Activated CD4-positive, alpha-beta T cell treated with anti-CD3 and anti-CD28 coated beads for 48 hours (primary cell): ENCODE results near the gene EPSTI1.
"Not testable (repeated sequence)": the region's sequence is repeated elsewhere in the genome, so short reads cannot be mapped to it uniquely, and the experiment has no call there.

ENCODE experiments used
- DNase-seq: peaks from one replicate; pipeline ENCODE4 v3.0.0-alpha.2; 2020

EPSTI1 gene

DNA sequence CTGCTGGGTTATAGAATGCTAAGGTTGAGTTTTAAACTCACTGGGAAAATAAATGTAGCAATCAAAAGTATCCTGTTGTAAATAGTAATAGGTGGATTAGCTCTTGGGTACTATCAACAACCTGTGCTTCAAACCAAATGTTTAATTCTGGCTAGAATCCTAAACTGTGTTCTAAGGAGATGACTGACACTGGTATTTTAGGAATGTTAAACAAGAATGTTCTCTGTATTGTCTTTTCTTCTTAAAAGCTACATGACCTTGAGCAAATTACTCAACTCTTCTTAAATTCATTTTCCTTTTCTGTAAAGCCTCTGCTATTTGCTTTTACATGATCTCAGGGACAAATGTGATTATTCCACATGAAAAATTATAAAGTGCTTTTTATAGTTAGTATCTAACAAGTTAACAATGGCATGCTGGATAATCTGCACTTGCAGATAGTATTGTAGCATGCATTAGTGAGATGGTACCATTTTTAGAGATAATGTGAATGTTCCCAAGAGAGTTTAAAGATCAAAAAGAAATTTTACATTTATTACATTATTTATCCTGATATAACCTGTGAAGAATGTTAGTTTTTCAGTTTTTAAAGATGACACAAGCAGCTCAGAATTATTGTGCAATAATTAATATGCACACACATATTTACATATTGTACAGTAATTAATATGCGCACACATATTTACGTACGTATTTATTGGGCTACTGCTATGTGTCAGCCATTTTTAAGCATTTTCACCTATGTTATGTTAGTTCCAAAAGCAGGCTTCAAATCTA lies 13.6 kb upstream of the EPSTI1 start:
- DNase-seq: no peak

DNA sequence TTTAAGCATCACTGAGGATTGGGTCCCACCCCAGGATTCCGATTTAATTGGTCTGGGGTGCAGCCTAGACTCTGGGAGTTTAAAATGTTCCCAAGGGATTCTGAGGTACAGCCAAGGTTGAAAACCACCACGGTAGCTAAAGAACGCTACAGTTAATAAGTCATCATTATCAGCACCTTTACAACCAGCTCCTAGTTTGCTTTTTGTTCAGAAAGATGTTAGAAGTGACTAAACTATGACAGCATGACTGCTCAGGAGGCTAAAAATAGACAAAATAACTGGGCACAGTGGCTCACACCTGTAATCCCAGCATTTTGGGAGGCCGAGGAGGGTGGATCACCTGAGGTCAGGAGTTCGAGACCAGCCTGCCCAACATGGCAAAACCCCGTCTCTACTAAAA lies 11.7 kb upstream of the EPSTI1 start:
- DNase-seq: no peak

DNA sequence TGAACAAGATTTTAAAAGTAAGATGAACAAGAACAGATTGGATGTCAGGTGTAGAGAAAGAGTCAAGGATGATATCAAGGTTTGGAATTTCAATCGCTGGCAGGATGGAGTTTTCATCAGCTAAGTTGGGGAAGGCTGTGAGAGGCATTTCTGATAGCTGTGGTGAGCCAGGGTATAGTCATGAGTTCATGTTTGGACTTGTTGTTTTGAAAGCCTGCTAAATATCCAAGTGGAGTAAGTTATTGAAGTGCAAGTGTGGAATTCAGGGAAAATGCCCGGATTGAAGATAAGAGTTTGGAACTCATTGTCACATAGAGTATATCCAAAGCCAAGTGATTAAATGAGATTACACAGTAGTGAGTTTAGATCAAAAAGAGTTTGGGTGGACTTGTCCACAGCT lies 11.0 kb upstream of the EPSTI1 start:
- no peak for DNase-seq

DNA sequence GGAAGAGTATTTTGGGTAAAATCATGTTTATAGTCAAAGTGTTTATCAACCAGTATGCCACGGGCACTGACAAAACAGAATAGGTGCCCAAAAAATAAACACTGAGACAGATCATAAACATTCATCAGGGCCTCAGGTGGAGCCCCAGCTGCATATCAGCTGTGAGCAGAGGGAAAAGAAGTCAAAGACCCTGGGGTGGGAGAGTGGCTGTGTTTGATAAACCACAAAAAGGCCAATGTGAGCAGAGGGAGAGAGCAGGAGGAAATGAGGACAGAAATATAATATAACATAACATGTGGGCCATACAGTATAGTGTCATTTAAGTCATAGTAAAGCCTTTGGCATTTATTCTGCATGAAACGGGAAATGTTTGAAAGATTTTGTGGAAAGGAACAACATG lies 10.0 kb upstream of the EPSTI1 start:
- DNase-seq: no peak

DNA sequence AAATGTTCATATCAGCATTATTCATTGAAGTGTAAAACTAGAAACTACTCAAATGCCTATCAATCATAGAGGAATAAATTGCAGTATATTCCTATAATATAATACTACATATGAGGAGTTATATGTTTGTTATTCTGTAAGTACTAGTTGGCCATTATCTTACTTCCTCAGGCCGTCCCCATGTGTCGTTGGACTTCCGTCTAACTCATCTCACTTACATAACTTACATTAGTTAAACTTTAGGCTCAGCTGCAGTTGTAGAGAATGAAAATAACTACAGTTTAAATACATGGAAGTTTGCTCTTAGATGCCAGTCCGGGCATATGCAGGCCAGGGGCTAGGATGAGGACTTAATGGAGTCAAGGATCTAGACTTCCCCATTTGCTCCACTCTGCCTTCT lies 8.6 kb upstream of the EPSTI1 start:
- DNase-seq: no peak

DNA sequence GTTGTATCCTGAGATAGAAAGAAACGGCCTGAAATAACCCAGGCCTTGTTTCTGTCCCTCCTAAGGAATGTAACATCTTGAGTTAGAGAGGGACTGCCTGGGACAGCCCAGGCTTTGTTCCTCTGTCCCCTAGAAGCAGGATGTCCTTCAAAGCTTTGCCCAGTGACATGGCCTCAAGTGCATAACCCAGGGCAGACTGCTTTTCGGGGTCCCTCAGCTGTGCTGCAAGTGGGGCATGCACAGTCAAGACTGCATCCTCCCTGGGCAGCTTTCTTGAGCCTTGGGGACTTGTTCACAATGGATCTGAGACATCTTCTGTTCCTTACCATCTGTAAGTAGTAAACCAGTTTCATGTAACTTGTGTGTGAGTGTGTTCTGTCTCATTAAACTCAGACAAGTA lies 7.5 kb upstream of the EPSTI1 start:
- DNase-seq: no peak

DNA sequence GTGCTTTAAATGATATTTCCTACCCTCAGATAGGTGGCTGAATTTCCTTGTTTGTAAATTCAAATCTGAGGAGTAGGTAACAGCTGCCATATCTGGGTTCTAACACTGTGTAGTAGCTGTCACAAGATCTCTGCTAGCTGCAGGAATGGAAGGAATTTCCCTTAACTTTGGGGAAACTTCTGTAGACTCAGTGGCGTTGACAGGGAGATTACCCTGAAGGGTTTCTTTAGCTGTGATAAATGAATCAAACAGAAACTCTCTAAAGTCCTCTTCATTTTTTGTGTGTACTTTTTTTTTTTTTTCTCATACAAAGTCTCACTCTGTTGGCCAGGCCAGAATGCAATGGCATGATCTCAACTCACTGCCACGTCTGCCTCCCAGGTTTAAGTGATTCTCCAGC lies 5.3 kb upstream of the EPSTI1 start:
- DNase-seq: no peak

DNA sequence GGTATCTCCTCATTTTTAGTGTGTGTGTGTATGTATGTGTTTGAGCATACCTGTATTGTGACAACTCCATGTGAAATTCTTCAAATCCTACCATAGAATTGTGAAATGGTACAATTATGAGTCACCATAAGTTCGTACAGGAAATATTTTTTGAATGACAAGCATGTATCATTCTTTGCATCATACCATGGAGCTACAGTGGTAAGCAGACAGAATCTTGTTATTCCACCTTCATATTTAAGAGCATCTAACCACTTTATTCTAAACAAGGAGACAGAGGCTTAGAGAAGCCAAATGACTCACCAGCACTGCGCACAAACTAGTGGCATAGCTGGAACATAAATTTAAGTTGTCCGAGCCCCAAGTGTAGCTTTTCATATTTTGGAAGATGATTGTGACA lies 4.5 kb upstream of the EPSTI1 start:
- peak; percentile 11 for DNase-seq

DNA sequence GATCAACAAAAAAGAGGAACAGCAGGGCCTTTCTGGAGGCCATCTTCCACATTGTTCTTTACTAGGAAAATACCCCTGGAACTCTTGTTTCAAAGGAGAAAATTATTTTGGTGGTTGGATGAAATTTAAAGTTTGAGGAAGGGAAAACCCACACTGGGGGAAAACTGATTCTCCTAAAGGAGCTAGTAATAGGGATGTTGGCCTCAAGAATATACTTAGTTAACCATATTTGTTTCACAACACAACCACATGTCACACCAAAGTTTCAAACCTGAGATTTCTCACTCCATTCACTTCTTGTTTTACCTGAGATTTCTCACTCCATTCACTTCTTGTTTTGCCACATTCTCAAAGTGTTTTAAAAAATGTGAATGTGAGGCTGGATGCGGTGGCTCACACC lies 2.8 kb upstream of the EPSTI1 start:
- DNase-seq: no peak

DNA sequence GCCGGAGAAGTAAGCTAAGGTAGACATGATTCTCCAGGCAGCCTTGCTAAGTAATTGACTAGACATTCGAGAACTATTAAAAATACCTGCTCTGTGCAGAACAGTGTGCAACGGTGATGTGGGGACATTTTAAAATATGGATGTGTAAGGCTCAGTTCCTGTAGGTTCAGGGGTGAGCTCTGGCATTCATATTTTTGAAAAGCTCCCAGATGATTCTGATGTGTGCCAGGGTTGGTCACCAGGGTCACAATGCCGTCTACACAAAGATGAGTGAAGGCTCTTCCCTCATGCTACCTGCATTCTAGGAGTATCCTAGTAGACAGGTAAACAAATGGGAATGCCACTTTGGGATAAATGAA lies 702 bp upstream of the EPSTI1 start:
- peak; percentile 18 for DNase-seq

DNA sequence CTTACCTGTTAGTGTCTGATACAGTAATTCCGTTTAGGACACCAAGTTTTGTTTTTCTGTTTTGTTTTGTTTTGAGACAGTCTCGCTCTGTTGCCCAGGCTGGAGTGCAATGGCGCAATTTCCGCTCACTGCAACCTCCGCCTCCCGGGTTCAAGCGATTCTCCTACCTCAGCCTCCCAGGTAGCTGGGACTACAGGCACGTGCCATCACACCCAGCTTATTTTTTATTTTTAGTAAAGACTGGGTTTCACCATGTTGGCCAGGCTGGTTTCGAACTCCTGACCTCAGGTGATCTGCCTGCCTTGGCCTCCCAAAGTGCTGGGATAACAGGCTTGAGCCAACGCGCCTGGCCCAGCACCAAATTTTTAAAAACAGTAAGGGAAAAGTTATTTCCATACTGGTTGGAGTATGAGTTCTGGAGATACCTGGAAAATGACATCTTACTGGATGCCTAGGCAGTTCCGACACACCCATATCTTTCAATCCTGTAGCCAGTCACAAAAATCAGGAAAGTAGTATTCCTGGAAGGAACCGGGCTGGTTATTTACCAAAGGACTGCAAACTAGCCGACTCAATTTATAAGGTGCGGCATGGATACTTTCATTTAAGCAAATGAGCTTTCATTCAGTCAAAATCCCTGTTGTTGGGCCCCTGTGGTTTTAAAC lies 676 bp downstream of the EPSTI1 start:
- DNase-seq: not testable (repeated sequence)

DNA sequence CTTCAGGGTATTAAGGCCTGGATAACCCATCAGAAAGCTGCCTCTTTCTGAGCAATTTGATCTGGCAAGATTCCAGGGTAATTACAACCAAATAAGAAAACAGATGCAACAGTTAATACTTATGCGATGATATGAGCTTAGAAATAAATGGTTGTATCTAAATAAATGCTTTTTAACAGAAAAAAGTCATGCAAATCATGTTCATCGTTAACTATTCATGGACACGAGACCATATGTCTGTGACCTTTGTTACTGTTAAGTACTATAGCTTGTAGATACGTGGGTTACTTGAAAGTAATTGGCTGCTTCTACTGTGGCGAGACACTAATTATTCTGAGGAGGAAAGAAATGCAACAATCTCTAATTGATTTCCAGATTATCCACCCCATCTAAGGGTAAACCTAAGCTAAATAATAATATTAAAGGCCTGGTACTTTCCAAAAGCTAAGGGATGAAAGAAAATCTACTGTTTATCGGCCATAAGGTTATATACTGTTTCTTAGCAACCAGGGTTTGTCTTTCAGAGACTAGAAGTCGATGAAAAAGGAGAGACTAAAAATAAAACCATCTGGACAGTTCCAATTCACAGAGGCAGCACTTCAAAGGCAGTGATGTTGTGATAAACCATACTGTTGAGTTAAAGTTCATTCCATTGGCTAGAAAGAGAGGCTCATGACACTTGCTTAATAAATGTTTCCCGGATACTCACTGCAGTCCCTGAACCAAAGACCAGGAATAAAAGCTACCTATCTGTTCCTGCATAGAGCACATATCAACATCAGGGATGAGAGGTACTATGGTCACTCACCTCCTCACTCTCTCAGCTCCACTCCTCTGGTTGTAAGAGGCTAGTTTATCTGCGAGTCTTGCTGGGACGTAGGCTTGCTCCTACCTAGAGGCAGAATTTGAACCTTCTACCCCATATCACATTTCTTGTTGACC lies 1.5 kb downstream of the EPSTI1 start:
- DNase-seq: no peak

DNA sequence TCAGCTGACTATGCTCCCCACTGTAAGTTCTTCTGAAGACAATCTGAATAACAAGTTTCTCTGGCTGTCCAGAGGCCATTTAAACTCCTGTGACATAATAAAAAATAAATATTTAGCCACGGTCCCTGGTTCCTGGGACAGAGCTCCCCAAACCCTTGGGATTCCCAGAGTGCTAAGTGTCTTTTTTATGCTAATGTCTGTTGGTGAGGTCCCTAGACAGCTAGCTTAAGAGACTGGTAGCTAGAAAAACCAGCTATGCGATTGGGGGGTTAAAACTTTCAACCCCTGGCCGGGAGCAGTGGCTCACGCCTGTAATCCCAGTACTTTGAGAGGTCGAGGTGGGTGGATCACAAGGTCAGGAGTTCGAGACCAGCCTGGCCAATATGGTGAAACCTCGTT lies 5.9 kb downstream of the EPSTI1 start:
- DNase-seq: no peak

DNA sequence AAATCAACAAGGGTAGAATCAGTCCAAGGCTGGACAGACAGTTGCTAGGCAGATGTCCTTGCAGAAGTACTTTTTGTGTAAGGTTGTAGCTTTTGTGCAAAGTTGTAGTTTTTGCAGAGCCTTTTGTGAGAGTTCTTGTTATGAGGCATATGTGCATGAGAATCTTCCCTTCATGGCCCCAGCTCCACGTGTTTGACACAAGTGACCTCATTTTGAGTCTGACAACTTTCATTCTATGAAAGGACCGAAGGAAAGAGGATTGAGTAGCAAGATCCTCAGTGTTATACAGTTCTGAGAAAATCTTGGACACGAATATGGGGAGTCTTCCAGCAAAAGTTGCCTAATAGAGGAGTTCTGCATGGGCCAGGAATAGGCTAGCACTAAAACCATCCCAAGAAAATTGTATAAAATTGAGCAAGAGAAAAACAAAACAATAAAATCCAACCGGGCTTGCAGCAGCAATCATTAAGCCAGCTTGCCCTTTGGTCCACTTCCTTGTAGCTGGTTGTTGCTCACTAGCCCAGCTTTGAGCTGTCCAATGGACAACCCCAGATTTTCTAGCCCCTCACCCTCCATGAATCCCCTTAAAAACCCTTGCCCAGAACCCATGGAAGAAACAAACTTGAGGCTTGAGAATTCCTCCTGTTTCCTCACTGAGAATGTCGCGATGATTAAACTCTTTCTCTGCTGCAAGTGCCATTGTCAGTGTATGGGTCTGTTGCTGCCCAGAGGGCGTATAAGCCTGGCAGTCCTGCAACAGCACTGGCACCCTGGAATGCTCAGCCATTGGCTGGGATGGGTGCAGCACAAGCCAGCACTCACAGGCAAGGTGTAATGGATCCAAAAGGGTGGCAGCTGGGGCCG lies 6.5 kb downstream of the EPSTI1 start:
- no peak for DNase-seq

DNA sequence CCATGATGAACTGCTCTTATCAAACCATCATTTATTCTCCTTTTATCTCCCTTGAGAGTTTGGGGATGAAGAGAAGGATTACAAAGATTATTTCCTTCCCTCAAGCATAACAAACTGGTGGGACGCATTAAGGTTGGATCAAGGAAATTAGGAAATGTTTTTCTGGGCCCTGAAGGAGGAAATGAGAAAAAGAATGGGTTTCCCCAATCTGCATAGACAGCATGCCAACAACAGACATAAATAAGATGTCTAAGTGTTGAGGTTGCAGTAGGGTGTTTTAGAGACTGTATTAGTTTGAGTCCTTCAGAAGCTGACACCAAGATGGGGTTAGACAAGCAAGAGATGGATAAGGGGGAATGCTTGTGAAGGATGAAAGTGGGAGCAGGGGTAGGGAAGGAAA lies 7.3 kb downstream of the EPSTI1 start:
- no peak for DNase-seq

DNA sequence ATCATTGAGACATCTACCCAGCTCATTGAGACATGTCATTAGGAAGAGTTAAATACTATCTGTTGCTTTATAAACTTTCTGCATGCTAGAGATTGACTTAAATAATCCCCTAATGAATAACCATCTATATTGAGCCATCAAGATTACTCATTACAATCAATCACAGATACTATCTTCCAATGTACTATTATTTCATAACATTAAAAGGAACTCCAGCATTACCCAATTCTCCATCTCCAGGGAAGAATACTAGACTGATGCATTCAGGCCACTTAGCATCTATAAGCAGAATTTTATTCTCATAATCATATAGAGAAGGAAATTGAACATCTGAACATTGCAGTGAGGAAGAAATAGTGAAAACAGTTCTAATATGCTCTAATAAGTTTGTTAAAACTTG lies 8.0 kb downstream of the EPSTI1 start:
- DNase-seq: no peak

DNA sequence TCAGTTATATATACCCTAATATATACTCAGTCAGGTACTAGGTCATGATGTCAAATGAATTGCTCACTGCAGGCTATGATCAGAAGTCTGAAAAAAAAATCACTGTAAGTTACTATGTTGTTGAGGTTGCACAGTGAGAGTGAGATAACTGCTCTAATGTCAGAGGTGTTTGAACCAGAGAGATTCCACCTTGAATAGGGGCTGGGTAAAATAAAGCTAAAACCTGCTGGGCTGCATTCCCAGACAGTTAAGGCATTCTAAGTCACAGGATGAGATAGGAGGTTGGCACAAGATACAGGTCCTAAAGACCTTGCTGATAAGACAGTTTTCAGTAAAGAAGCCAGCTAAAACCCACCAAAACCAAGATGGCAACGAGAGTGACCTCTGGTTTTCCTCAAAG lies 10.2 kb downstream of the EPSTI1 start:
- no peak for DNase-seq

DNA sequence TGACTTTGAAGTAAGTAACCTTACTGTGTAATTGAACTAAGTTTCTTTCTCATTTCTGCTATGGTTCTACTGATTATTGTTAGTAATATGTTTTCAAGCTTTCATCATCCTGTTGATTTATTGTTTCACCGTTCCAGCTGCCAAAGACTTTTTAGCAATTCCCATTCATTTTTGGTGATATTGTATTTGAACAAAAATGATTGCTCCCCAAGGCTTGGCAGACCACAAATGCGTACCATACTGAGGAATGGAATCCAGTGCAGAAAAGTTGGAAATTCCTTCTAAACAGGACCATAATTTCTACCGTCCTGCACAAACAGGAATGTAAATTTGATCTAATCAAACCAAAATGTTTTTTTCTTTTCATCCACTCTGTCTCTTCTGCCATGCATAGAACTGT lies 10.7 kb downstream of the EPSTI1 start:
- no peak for DNase-seq

DNA sequence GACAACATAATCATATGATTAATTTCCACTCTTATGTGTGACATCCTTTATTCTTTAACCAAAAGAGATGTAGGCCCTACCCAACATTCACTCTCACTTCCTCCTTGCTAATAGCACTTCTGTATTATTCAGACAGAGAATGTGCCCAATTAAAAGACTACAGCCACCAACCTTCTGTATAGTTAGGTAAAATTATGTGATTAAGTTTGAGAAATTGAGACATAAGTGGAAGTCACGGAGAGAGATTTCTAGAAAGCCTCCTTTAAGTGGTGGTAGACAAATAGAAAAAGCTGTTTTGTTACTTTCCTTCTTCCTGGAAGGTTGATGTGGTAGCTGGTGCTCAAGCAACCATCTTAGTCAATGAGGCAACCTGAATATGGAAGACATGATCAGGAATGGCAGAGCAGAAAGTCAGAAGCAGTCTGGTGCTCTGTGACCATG lies 14.8 kb downstream of the EPSTI1 start:
- no peak for DNase-seq

DNA sequence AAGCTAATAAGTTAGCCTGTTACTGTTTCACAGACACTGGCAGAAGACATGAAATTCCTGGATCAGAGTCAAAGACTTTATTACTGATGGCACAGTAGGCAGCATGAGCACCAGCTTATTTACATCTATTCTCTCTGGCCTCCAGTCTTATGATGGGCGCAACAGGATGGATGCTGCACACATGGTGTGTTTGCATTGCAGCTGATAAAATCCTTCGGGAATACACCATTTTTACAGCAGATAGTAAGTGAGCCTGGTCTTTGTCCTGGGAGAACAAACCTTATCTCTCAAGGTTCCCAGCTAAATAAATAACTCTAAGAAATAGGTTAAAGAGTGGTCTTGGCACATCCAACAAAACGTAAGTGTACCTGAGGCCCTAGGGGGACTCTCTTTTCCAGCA lies 16.0 kb downstream of the EPSTI1 start:
- DNase-seq: no peak

DNA sequence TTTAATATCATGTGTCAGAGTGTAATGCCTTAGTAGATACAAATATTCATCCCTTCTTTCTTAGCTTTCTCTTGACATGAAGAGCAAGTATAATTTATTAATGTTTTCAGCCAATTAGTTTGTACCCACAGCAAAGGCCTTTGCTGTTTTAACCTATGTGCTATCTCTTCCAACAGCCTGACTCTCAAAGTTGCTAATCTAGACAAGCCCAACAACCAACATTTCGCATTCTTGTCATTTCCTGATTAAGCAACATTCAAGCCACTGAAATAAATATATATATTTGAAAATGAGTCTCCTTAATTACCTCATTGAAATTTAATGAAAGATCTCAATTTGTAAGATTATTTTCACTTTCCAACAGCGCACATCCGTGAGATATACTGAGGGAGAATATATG lies 18.5 kb downstream of the EPSTI1 start:
- DNase-seq: no peak

DNA sequence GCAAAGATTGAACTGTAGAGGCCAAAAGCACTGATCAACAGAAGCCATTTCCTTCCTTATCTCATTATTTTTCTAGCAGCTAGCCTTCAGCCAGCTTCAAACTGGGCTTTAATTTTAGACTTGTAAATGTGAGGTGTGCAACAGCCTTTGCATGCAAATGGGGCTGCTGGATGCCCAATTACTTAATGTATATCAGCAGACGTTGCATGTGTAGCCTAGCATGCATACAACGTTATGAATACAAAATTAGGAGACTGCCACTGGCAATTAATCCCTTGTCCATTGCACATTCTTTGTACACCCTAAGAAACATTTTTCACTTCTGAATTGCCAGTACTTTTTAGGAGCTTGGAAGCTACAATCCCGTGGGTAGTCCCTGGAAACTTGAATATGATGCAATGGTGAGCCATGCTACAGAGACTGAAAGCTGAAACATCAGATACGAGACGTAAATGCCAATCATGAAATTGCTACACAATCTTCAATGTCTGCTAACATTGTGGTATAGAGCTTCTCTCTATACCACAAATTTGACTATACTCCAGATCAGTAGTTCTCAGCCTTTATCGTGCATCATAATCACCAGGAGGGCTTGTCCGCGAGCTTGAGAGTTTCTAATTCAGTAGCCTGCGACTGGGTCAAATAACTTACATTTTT lies 20.2 kb downstream of the EPSTI1 start:
- no peak for DNase-seq
